Activated CD4-positive, alpha-beta T cell treated with anti-CD3 and anti-CD28 coated beads, Interleukin-2, amount 10 ng/mL, durations not matched to agents 7 days and 5 days (primary cell): ENCODE data around the gene FBXO34. TPM values are rescaled to one million over a fixed set of nuclear protein-coding genes. Genes with fewer than 3 reads are reported as not detected.
A peak's percentile ranks its signal among the peaks of the same experiment; 100 is the strongest.

Source experiments
- CTCF ChIA-PET: fragments of 350-600 bp; sonication (Branson Sonifier 250); formaldehyde crosslinking; loops from one replicate; lab custom pipeline; 2021; ENCODE audit warnings: antibody characterized with exemption; lab: Charles Lee
- POLR2A ChIA-PET: fragments of 350-600 bp; sonication (Branson Sonifier 250); formaldehyde crosslinking; loops from one replicate; lab custom pipeline; 2021; ENCODE audit warnings: antibody characterized with exemption; lab: Charles Lee
- DNase-seq: peaks from one replicate; pipeline ENCODE4 v3.0.0-alpha.2; 2020
- H3K27ac Mint-ChIP-seq: one replicate; pipeline ENCODE4 v1.8.0; 2021; ENCODE audit warnings: mild to moderate bottlenecking, moderate library complexity, mixed read lengths
- H3K27me3 Mint-ChIP-seq: one replicate; pipeline ENCODE4 v1.8.0; 2021; ENCODE audit warnings: mixed read lengths
- H3K36me3 Mint-ChIP-seq: one replicate; pipeline ENCODE4 v1.8.0; 2021; ENCODE audit warnings: low read depth, mixed read lengths
- H3K4me1 Mint-ChIP-seq: one replicate; pipeline ENCODE4 v1.8.0; 2021; ENCODE audit warnings: mixed read lengths
- H3K4me3 Mint-ChIP-seq: one replicate; pipeline ENCODE4 v1.8.0; 2021; ENCODE audit warnings: mild to moderate bottlenecking, moderate library complexity, mixed read lengths
- H3K9me3 Mint-ChIP-seq: one replicate; pipeline ENCODE4 v1.8.0; 2021; ENCODE audit warnings: mixed read lengths
- total RNA-seq, 2 experiments: library from RNA; stranded (reverse); gene quantifications; one replicate each; pipeline ENCODE4 v1.2.3, GENCODE V29; 2021

FBXO34 gene
- total RNA-seq, 2 experiments from 2014 or later: 23.0 to 23.6 TPM

DNA sequence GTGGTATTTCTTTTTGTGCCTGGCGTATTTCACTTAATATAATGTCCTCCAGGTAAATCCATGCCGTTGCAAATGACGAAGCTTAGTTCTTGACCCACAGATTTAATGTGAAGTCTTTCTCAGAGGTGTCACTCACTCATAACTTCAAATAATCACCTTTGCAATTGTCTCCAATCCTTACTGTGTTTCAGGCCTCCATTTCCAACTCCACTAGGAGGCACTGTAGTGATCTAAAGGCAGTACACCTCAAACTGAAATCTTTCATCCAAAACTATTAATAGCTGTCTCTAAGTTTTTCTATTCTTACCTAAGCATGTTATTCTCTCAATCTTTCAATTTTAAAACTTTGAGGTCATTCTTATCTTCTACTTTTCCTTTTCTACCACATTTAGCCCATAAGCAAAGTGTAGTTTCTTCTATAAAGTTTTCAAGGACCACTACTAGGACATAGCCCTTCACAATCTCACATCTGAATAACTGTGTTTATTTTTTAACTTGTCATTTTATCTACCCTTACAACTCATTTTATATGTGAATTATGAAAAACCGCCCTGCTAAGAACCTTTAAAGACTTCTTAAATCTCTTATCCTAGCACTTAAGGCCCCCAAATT lies 25.5 kb upstream of the FBXO34 start:
- no peak overlapping the region for H3K27ac Mint-ChIP-seq
- H3K36me3 Mint-ChIP-seq: no peaks in the 10 kb centered on the region
- H3K4me1 Mint-ChIP-seq: no peaks in the 10 kb centered on the region
- peaks cover 28% of the 10 kb centered on the region for H3K27me3 Mint-ChIP-seq
- ChIA-PET CTCF (interaction anchor here (0.7 to 2.6 kb wide), 2 partner anchors 44 to 109 kb away, joined by 3 to 11 read pairs; no protein-coding TSS in a partner anchor), POLR2A (no interaction called here)
- DNase-seq: peak; percentile 51
- H3K9me3 Mint-ChIP-seq: no peaks in the 10 kb centered on the region
- no peak overlapping the region for H3K4me3 Mint-ChIP-seq

DNA sequence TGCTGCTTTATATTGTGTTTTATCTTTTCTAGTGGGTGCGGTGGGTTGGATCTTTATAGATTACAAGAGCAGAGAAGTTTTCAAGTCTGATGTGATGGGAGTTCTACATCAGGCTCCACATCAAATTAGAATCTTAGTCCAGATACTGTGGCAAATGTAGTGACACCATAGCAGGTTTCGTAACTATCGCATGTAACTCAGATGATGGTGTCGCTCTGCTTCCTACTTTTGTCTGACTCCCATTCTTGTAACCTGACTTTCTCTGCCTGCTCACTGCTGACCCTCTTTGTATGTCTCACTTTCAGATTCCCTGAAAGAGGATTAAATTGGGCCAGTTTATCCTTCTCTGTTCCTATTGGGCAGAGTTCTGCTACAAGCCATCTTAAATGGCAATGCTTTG lies 22.8 kb upstream of the FBXO34 start:
- ChIA-PET CTCF (no interaction called here), POLR2A (no interaction called here)
- no peaks in the 10 kb centered on the region for H3K4me1 Mint-ChIP-seq
- no peaks in the 10 kb centered on the region for H3K36me3 Mint-ChIP-seq
- H3K27me3 Mint-ChIP-seq: peaks cover 24% of the 10 kb centered on the region
- no peak overlapping the region for H3K27ac Mint-ChIP-seq
- no peak overlapping the region for H3K4me3 Mint-ChIP-seq
- DNase-seq: no peak
- H3K9me3 Mint-ChIP-seq: no peaks in the 10 kb centered on the region

DNA sequence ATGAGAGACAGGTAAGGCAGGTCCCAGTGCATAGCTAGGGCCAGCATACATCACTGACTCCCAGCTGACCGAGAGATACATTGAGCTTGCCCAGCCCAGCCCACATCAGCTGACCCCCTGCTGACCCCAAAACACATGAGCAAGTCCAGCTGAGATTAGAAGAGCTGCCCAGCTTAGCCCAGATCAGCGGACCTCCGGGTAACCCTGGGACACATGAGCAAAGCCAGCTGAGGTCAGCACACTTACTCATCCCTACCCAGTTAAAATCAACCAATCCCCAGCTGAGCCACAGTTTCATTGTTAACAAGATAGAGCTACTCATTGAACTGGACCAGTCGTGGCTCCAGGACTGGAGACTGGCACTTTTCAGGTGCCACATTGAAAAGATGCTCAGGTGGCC lies 21.8 kb upstream of the FBXO34 start:
- Mint-ChIP-seq H3K36me3 (no peaks in the 10 kb centered on the region), H3K9me3 (no peaks in the 10 kb centered on the region), H3K4me3 (no peak overlapping the region), H3K27ac (no peak overlapping the region), H3K27me3 (peaks cover 27% of the 10 kb centered on the region), H3K4me1 (no peaks in the 10 kb centered on the region)
- ChIA-PET CTCF (interaction anchor here (0.7 to 1.7 kb wide), 4 partner anchors 11 to 93 kb away, joined by 4 to 5 read pairs (median 4); no protein-coding TSS in a partner anchor), POLR2A (no interaction called here)
- DNase-seq: no peak

DNA sequence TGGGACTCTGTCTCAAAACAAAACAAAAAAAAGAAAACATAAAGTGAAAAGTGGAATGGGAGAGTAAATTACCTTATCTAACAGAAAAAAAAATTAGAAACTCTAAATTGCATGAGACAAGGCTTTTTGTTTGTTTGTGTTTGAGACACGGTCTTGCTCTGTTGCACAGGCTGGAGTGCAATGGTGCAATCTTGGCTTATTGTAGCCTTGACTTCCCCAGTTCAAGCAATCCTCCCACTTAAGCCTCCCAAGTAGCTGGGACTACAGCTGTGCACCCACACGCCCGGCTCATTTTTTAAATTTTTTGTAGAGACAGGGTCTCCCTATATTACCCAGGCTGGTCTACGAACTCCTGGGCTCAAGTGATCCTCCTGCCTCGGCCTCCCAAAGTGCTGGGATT lies 17.9 kb upstream of the FBXO34 start:
- peaks cover 16% of the 10 kb centered on the region for H3K27me3 Mint-ChIP-seq
- ChIA-PET POLR2A (no interaction called here), CTCF (interaction anchor here (1.1 kb wide), 1 partner anchor 62 kb away, joined by 3 read pairs; the partner anchor contains the start of gene DLGAP5)
- no peak for DNase-seq
- H3K36me3 Mint-ChIP-seq: no peaks in the 10 kb centered on the region
- no peak overlapping the region for H3K27ac Mint-ChIP-seq
- no peaks in the 10 kb centered on the region for H3K4me1 Mint-ChIP-seq
- H3K9me3 Mint-ChIP-seq: no peaks in the 10 kb centered on the region
- H3K4me3 Mint-ChIP-seq: no peak overlapping the region

DNA sequence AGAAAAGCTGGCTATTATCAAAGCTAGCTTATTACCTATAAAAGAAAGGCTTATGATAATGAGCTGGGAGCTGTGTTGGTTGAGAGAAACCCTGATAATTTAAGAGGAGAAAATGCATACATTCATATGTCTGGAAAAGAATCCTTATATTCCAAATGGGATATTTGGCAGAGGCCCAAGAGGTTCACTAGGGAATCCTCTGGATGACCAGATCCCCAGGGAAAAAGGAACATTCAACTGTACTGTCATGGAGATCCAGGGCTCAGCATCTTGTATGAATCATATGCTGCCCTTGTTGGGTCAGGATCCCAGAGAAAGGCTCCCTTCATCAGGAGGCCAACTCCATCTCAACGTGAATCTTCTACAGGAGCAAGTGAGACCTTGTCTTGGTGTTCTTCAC lies 16.6 kb upstream of the FBXO34 start:
- no peaks in the 10 kb centered on the region for H3K9me3 Mint-ChIP-seq
- POLR2A ChIA-PET: no interaction called here
- H3K36me3 Mint-ChIP-seq: no peaks in the 10 kb centered on the region
- CTCF ChIA-PET: interaction anchor here (0.9 to 2.1 kb wide), 2 partner anchors 16 to 111 kb away, joined by 3 to 10 read pairs; partner anchors contain the start of gene FBXO34
- DNase-seq: no peak
- no peak overlapping the region for H3K4me3 Mint-ChIP-seq
- no peaks in the 10 kb centered on the region for H3K4me1 Mint-ChIP-seq
- peaks cover 12% of the 10 kb centered on the region for H3K27me3 Mint-ChIP-seq
- H3K27ac Mint-ChIP-seq: no peak overlapping the region

DNA sequence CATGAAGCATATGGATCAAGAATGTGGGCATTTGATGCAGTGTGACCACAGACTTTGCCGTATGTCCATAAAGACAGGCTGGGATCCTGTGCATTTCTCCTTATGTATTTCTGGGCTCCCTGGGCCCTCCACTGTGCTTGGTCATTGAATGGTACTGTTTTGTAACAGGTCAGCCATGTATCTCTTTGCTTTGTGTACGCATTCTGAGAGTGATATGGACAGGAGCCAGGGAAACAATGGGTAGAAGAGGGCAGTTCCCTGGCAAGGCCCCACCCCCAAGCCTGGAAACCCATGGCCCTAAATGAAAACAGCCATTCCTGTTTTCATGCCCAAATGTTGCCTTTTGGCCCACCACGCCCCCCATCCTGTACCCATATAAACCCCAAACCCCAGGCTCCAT lies 15.2 kb upstream of the FBXO34 start:
- H3K9me3 Mint-ChIP-seq: no peaks in the 10 kb centered on the region
- H3K4me3 Mint-ChIP-seq: no peak overlapping the region
- POLR2A ChIA-PET: no interaction called here
- H3K27ac Mint-ChIP-seq: no peak overlapping the region
- DNase-seq: no peak
- H3K27me3 Mint-ChIP-seq: peaks cover 11% of the 10 kb centered on the region
- CTCF ChIA-PET: interaction anchor here (0.7 to 2.1 kb wide), 2 partner anchors 15 to 99 kb away, joined by 3 to 10 read pairs; partner anchors contain the start of gene FBXO34
- H3K36me3 Mint-ChIP-seq: no peaks in the 10 kb centered on the region
- no peaks in the 10 kb centered on the region for H3K4me1 Mint-ChIP-seq

DNA sequence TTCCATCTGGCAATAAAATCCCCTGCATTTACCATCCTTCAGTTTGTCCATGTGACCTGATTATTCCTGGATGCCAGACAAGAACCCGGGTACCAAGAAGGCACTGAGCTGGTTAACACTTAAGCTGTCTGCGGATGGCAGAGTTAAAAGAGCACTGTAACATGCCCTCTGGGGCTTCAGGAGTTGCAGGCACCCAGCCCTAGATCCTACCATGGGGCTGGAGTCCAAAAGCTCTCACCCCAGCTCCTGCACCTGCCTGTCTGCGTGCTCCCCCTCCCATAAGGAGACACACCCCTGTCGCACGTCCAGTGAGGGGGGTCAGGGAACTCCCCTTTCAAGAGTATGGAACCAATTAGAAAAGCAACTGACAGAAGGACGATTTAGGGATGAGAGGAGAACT lies 14.6 kb upstream of the FBXO34 start:
- POLR2A ChIA-PET: no interaction called here
- DNase-seq: no peak
- H3K36me3 Mint-ChIP-seq: no peaks in the 10 kb centered on the region

DNA sequence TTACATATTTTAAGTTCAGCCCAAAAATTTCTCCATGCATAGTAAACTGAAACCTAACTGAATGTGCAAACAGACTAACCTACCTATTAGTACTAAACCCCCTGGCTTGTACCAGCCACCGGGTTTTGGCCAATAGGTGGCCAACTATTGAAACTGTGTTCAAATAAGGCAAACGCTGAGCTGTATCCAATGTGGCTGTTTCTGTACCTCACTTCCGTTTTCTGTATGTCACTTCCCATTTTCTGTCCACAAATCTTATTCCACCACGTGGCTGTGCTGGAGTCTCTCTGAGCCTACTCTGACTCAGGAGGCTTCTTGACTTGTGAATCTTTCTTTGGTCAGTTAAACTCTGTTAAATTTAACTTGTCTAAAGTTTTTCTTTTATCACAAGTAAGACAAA lies 6.0 kb upstream of the FBXO34 start:
- no peak overlapping the region for H3K4me3 Mint-ChIP-seq
- peaks cover 3% of the 10 kb centered on the region for H3K9me3 Mint-ChIP-seq
- no peaks in the 10 kb centered on the region for H3K4me1 Mint-ChIP-seq
- H3K27me3 Mint-ChIP-seq: peaks cover 2% of the 10 kb centered on the region
- POLR2A ChIA-PET: no interaction called here
- CTCF ChIA-PET: interaction anchor here (0.8 kb wide), 1 partner anchor 91 kb away, joined by 3 read pairs; no protein-coding TSS in a partner anchor
- no peak overlapping the region for H3K27ac Mint-ChIP-seq
- no peak for DNase-seq
- H3K36me3 Mint-ChIP-seq: no peaks in the 10 kb centered on the region

More for the DNA sequence above, 14.6 kb upstream of the FBXO34 start:
- no peaks in the 10 kb centered on the region for H3K4me1 Mint-ChIP-seq
- no peaks in the 10 kb centered on the region for H3K9me3 Mint-ChIP-seq
- CTCF ChIA-PET: interaction anchor here (1.1 to 2.1 kb wide), 2 partner anchors 12 to 14 kb away, joined by 3 to 10 read pairs; partner anchors contain the start of gene FBXO34
- peaks cover 8% of the 10 kb centered on the region for H3K27me3 Mint-ChIP-seq
- H3K27ac Mint-ChIP-seq: no peak overlapping the region
- H3K4me3 Mint-ChIP-seq: no peak overlapping the region

DNA sequence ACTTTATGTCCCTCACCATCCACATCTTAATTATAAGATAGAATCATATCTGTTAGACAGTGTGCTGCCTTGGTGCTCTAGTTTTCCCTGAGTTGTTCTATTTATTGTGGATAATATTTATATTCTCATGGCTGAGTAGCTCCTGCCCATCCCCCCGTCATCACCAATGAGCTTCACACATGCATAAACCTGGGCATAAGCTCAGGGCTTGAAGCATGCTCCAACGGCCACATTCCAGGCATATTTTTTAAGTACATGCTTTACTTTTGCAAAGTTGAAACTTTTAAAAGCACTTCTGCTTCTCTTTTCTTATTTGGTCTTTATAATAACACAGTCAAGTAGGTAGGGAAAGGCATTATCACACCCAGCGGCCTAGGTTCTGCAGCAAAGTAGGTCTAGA lies 3.4 kb upstream of the FBXO34 start:
- CTCF ChIA-PET: no interaction called here
- DNase-seq: no peak
- Mint-ChIP-seq H3K9me3 (peaks cover 3% of the 10 kb centered on the region), H3K27me3 (no peaks in the 10 kb centered on the region), H3K27ac (no peak overlapping the region), H3K4me1 (peaks cover 17% of the 10 kb centered on the region), H3K36me3 (peaks cover 1% of the 10 kb centered on the region), H3K4me3 (no peak overlapping the region)
- POLR2A ChIA-PET: no interaction called here

DNA sequence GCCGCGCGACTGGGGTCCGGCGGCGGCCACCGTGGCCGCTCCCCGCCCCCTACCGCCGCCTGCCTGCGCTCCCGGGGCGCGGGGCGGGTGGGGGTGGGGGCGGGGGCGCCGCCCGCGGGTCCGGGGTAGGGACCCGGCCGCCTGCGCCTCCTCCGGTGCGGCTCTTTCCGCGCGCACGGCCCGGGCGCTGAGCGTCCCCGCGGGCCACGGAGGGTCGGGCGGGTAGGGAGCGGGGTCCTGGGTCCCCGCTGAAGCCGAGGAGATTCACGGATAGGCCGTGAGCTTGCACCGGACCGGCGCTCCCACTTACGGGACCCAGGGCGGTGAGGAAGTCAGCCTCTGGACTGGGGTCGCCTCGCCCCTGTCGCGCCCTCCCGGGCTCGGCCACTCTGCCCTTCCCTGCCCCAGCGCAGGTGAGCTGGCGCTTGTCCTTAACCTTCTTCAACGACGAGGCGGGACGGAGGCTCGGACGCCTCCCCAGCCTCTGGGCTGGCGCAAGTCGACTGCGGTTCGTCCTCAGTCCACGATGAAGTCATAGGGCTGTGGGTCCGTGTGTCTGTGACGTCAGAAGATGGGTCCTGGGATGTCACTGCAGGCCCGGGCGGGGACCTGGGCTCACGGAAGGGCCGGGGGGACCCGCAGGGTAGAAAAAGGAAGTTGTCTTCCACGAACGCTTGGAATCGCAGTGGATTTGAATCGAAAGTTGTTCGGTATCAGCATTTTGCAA lies 514 bp downstream of the FBXO34 start:
- Mint-ChIP-seq H3K36me3 (peaks cover 9% of the 10 kb centered on the region), H3K27ac (peak overlapping the region; percentile 96), H3K9me3 (no peaks in the 10 kb centered on the region), H3K4me3 (peak overlapping the region; percentile 81), H3K27me3 (no peaks in the 10 kb centered on the region), H3K4me1 (peaks cover 49% of the 10 kb centered on the region)
- ChIA-PET CTCF (interaction anchor here (0.7 to 3.6 kb wide), 9 partner anchors 8 to 346 kb away, joined by 3 to 30 read pairs (median 3); no protein-coding TSS in a partner anchor), POLR2A (no interaction called here)
- peak; percentile 69 for DNase-seq

DNA sequence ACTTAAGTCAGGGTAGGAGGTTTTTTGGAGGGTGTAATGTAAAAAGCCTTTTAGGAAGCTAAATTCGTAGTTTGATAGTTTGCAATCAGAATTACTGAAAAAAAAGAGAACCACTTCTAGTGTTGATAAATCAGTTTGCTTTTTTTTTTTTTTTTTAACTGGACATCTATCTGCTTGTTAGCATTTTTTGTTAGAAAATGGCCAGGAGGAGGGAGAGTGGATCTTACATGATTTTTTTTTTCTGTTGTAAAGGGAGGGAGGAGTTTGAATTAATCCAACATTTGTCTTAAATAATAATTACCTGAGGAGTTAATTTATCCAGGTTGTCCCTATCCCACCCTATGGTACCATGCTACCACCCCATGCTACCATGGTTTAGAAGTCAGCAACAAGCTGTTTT lies 1.2 kb downstream of the FBXO34 start:
- Mint-ChIP-seq H3K9me3 (no peaks in the 10 kb centered on the region), H3K27me3 (no peaks in the 10 kb centered on the region), H3K4me1 (peaks cover 55% of the 10 kb centered on the region), H3K4me3 (peak overlapping the region; percentile 81), H3K36me3 (peaks cover 9% of the 10 kb centered on the region), H3K27ac (peak overlapping the region; percentile 96)
- CTCF ChIA-PET: interaction anchor here (0.7 to 3.6 kb wide), 6 partner anchors 9 to 308 kb away, joined by 3 to 30 read pairs (median 4); no protein-coding TSS in a partner anchor
- DNase-seq: no peak
- POLR2A ChIA-PET: no interaction called here

DNA sequence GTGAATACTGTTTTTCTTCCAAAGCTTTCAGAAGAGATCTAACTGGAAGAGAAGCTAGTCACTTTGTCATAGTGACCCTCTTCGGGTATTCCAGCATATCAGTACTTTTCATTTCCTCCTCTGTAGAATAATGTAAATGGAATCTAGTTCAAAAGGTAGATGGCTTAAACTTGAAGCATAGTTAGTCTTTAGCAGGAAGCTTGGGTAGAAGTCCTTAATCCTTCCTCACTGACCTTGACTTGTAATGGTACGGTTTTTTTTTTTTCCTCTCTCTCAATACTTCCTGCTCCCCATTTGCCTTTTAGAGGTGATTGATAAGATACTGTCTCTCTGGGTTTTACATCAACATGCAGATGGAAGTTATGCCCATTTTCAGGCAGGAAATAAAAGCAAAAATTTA lies 1.7 kb downstream of the FBXO34 start:
- peaks cover 61% of the 10 kb centered on the region for H3K4me1 Mint-ChIP-seq
- ChIA-PET POLR2A (no interaction called here), CTCF (interaction anchor here (0.7 to 3.6 kb wide), 5 partner anchors 10 to 308 kb away, joined by 3 to 30 read pairs (median 4); no protein-coding TSS in a partner anchor)
- H3K27ac Mint-ChIP-seq: peak overlapping the region; percentile 96
- DNase-seq: no peak
- H3K4me3 Mint-ChIP-seq: peak overlapping the region; percentile 81
- no peaks in the 10 kb centered on the region for H3K27me3 Mint-ChIP-seq
- H3K36me3 Mint-ChIP-seq: peaks cover 9% of the 10 kb centered on the region
- no peaks in the 10 kb centered on the region for H3K9me3 Mint-ChIP-seq

DNA sequence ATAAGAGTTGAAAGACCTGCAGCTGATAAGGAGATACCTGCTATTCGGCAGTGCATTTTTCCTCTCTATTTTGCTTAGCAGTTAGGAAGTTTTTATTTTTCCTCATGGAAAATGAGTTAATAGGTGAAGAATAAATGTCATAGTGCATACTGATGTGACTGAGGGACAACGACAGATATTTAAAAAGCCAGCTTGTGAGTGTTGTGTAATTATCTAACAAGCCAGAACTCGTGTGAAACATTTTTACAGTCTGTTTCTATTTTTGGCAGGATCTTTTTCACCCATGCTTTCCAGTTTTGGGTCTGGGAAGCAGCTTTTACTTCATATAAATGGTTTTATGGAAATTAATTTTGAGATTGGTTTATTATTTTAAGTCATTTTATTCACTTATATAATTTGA lies 2.9 kb downstream of the FBXO34 start:
- Mint-ChIP-seq H3K4me3 (no peak overlapping the region), H3K4me1 (peaks cover 68% of the 10 kb centered on the region), H3K9me3 (no peaks in the 10 kb centered on the region), H3K27me3 (no peaks in the 10 kb centered on the region), H3K36me3 (peaks cover 9% of the 10 kb centered on the region), H3K27ac (no peak overlapping the region)
- ChIA-PET POLR2A (no interaction called here), CTCF (no interaction called here)
- DNase-seq: no peak
